Neural progenitor cell (in vitro differentiated cells): Measurements from ENCODE around the gene UNC45B.

Experiments used
- CTCF ChIP-seq: fragments of 200-600 bp; sonication (generic); IDR thresholded peaks from 2 replicates; pipeline ENCODE4 v1.5.1; 2017; ENCODE audit warnings: antibody characterized with exemption, mild to moderate bottlenecking
- EZH2phosphoT487 ChIP-seq: fragments of 200-600 bp; sonication (generic); IDR thresholded peaks from 2 replicates; pipeline ENCODE4 v1.6.1; 2017; ENCODE audit warnings: antibody characterized with exemption

GRCh38 chr17:35188111-35188510 is 40.5 kb downstream of the UNC45B start:
- TF ChIP-seq CTCF (no peak), EZH2phosphoT487 (no peak)
